GM18526 (cell line): ENCODE results near the gene DPP9.

Source experiments
- POLR2A ChIP-seq: IDR thresholded peaks from 3 replicates; pipeline ENCODE4 v1.6.1; 2011; ENCODE audit not compliant: insufficient read length; ENCODE audit errors: extremely low read depth

DPP9 gene

DNA sequence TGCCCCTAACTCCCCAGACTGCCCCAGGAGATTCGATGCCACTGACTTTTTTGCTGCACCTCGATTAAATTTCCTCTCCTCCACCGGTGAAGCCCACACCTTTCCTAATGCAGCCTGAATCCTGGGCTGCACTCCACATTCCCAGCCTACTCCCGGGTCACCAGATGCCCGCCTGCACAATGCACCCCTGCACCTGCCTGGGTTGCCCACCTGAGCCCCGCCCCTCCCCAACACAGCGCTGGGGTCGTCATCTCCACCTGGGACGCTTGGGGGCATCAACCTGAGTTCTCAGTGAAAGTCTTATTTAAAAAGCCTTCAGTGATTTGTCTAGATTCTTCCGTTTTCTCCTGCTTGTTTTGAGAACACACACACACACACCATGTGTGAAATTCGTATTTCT is 24.5 kb upstream of the DPP9 start:
- no peak for TF ChIP-seq POLR2A

GRCh38 chr19:4745986-4746385 is 22.3 kb upstream of the DPP9 start:
- TF ChIP-seq POLR2A, result no peak

DNA sequence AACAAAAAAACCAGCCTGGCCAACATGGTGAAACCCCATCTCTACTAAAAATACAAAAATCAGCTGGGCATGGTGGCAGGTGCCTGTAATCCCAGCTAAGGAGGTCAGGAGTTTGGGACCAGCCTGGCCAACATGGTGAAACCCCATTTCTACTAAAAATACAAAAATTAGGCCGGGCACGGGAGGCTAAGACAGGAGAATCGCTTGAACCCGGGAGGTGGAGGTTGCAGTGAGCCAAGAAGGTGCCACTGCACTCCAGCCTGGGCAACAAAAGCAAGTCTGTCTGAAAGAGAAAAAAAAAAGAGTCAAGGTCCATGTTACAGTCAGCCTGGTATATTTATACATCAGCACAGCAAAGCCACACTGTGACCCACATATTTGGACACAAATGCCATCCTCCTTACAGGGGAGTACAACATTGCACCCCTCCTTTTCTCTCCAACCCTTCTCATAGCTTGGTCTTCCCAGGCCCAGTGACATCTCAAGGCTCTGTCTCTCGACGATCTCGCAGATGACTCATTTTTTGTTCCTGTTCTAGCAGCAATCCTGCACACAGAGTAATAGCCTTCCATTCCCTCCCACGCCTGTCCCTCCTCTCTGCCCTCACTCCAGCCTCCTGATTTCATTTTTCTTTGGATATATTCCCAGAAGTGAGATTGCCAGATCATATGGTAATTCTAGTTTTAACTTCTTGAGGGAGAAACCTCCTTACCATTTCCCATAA is 21.0 kb upstream of the DPP9 start:
- no peak for TF ChIP-seq POLR2A

DNA sequence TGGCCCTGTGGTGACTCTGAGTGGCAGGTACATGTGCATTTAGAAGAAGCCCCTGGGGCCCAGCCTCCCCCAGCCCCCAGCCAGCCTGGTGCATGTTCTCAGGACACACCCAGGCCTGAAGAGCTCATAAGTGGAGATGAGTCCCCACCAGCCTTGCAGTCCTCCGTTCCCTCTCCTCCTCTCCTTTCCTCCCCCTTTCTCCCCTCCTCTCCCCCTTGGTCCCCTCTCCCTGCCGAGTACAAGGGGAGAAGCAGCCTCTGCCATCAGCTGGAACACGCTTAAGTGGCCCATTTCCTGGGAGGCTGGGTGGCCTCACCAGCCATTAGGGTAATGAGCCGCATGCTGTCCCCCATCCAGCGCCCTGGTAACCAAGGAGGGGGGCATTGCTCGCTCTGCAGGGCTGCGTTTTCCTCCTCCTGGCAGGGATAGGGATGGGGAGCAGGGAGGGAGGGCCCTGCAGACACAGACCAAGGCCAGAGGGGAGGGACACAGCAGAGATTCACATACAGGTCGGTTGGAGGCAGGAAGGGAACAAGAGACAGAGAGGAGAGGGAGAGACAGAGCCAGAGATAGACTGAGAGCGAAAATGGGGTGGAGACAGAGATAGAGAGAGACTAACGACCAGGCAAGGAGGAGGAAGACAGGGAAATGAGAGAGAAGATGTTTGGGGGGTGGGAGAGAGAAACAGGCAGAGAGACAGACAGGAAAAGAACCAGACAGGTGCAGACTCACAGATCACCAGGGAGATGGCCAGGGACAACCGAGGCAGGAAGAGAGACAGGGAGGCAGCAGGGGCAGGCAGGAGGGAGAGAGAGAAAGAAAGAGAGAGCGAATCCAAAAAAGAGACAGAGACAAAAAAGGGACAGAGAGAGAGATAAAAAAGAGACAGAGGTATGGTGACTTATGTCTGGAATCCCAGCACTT is 19.3 kb upstream of the DPP9 start:
- no peak for TF ChIP-seq POLR2A

- TF ChIP-seq POLR2A, result no peak
Observed at GRCh38 chr19:4740092-4740491, 16.4 kb upstream of the DPP9 start.

DNA sequence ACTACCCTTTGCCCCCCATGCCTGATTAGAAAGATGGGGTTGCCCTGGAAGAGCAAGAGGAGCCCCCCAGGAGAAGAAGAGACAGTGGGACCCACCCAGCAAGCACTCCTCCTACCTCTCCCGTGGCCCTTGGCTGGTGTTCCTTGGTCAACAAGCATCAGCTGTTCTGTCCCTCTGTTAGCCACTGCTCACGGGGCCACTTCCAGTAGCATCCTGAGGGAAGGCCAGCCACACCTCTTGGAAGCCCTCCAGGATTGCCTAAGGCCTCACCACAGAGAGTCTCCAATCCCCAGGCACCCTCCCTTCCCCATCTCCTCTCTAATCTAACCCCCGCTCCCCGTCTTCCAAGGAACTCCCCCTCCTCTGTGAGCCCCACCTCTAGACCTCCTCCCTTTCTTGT is 15.1 kb upstream of the DPP9 start:
- no peak for TF ChIP-seq POLR2A

- TF ChIP-seq POLR2A, result no peak
Observed at GRCh38 chr19:4737955-4738600, 14.4 kb upstream of the DPP9 start.

DNA sequence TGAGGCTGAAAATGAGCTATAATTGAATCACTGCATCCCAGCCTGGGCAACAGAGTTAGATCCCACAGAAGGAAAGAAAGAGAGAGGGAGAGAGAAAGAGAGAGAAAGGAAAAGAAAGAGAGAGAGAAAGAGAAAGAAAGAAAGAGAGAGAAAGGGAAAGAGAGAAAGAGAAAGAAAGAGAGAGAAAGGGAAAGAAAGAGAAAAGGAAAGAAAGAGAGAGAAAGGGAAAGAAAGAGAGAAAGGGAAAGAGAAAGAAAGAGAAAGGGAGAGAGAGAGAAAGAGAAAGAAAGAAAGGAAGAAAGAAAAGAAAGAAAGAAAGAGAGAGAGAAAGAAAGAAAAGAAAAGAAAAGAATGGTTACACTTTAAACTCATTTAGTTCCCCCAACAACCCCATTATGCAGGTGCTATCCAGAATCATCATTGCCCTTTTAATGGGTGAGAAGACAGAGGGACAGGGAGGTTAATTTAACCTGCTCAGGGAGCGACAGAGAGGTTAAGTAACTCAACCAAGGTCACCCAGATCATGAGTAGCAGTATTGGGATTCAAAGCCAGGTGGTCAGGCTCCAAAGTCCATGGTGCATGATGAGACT is 10.2 kb upstream of the DPP9 start:
- TF ChIP-seq POLR2A, result no peak

- TF ChIP-seq POLR2A, result no peak
Observed at GRCh38 chr19:4732680-4733114, 9.1 kb upstream of the DPP9 start.

DNA sequence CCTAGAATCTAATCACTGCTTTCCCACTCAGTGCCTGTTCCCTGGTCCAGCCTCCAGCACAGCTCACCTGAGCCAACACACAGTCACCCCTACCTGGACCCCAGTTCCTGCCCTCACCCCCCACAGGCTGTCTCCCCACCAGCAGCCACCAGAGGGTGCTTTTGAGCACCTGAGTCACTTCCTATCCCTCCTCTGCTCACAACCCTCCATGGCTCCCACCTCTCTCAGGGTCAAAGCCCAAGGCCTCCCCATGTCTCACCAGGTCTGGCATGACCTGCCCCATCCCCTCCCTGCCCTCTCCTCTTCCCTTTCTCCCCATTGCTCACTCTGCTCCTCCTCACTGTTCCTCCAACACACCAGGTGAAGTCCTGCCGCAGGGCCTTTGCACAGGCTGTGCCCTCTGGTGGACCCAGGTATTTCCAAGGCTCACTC is 7.1 kb upstream of the DPP9 start:
- no peak for TF ChIP-seq POLR2A

DNA sequence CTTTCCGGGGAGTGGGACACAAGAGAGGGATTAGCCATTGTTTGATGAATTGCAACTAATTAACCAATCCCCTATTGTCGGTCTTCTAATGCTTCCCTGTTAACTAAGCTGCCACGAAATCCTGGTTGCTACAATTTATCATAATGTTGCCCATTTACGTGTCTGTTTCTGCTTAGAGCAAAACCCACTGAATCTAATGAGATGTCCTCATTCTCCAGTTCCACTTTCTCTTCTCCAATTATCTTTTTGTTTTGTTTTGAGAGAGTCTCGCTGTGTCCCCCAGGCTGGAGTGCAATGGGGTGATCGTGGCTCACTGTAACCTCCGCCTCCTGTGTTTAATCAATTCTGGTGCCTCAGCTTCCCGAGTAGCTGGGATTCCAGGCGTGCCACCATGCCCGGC is 5.2 kb upstream of the DPP9 start:
- no peak for TF ChIP-seq POLR2A

DNA sequence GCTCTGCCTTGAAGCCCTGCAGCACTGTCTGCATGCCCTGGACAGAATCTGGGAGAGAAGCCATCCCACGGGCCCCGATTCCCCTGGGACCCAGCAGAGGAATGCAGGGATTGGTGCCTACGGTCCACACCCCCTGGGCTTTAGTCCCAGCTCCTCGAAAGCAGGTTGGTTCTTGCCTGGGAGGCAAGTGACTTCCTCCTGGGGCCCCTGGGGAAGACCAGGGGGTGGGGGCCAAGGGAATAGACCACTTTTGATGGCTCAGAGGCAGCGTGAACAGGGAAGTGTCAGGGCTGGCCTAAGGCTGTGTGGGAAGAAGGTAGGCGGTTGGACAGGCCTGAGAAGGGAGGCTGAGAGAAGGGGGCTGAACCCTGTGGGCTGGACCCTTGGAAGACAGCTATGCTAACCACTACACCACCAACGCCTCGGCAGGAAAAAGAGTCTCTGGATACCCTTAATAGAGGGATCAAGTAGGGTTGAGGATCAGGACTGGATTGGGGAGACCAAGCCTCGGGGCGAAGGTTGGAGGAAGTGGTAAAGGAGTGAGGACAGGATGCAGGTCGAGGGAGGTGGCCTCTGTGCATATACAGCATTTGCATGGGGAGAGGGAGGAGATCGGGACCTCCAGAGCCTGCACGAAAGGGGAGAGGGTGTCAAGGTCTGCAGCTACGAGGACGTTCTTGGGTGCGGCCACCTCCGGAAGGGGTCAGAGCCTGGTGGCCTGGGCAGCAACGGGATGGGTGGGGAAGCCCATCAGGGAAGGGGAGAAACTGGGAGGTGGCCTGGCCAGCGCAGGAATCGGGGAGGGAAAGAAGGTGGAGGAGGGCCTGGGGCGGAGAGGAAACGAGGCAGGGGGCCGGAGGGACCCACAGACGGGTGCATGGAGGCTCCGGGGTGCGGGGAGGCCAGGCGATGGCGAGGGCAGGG is 709 bp downstream of the DPP9 start:
- TF ChIP-seq POLR2A, result peak; percentile 46

DNA sequence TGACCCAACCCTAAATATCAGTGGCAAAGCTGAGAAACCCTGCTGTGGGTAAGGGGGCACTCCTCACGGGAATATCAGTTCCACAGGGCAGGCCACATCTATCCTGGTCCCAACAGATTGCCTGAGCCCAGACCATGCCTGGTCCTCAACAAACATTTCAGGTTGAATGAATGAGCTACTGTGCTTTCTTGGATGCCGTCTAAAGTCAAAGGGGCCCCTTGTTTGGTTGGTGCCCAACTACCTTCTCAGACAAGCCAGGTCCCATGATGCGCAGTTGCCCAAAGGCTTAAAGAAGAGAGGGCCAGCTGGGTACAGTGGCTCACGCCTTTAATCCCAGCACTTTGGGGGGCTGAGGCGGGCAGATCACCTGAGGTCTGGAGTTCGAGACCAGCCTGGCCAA is 2.4 kb downstream of the DPP9 start:
- TF ChIP-seq POLR2A, result no peak

DNA sequence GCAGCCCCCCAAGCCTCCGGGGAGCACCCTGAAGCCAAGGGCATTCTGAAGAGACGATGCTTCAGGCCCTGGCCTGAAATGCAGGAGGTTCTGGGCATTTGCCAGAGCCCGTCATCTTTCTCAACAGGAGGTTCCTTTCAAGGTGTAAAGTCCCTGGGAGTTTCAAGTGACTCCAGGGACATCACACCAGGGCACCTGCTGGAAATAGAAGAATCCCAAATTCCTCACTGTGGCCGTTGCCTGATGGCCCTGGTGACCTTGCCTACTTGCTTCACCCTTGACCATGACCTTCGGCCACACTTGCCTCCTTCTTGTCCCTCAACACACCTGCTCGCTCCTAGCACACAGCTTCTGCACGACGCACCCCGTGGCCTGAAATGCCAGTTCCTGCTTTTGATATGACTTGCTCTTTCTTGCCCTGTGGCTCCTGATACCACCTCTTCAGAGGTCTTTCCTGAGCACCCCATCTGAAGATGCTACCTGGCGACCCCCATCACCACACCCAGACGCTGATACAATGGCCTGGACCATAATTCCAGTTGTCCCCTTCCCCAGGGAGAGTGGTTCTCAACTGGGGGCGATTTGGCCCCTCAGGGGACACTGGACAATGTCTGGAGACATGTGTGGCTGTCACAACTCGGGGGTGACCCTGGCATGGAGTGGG is 3.5 kb downstream of the DPP9 start:
- TF ChIP-seq POLR2A, result no peak

DNA sequence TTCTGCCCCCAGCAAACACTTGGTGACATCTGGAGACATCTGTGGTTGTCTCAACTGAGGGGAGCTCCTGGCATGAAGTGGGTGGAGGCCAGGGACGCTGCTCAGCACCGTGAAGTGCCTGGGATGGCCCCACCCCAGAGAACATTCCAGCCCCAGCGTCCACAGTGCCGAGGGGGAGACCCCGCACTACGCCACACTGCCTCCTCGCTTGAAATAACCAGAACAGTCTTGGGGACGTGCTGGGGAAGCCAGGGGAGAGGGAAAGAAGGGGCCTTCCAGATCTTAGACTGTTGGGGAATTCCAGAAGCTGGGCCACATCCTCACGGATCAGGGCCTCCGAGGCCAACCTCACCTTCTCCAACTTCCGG is 4.2 kb downstream of the DPP9 start:
- no peak for TF ChIP-seq POLR2A
